ENCODE measurements around the gene CDHR1.
"Not testable (repeated sequence)": the region's sequence is repeated elsewhere in the genome, so short reads cannot be mapped to it uniquely, and the experiment has no call there.

CDHR1 gene

DNA sequence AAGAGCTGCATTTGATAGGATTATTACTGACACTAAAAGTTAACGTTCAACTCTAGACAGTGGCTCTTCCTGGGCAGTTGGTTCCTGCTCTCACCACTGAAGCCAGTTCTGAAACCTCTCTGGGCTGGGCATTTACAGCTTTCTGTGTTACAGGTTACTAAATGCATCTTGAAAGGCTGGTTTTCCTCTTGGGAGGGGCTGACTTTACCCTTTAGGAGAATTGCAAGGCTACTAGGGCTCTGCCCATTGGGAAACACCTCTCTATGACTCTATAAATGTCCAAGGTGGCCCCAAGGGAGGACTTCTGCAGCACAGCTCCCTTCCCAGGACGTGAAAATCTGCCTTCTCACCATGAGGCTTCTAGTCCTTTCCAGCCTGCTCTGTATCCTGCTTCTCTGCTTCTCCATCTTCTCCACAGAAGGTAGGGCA is 20.8 kb upstream of the CDHR1 start, which contains the start of gene GPR15LG:
TSS of gene GPR15LG (plus strand) at position 301 of the 429 bp plus-strand sequence. CDS start at position 352, 51 bp downstream.
- DNase-seq (ENCODE audit: low read depth in 4 of 4, low spot score in 1 of 4), result no peak

GRCh38 chr10:84175436-84175835 is 18.9 kb upstream of the CDHR1 start:
- DNase-seq (ENCODE audit: low read depth in 4 of 4, low spot score in 1 of 4), result no peak

- DNase-seq (ENCODE audit: low read depth in 4 of 4, low spot score in 1 of 4), result no peak
These were observed 18.0 kb upstream of the CDHR1 start for GRCh38 chr10:84176351-84176750.

GRCh38 chr10:84176836-84177474 is 17.4 kb upstream of the CDHR1 start:
- no peak for DNase-seq (ENCODE audit: low read depth in 4 of 4, low spot score in 1 of 4)

DNA sequence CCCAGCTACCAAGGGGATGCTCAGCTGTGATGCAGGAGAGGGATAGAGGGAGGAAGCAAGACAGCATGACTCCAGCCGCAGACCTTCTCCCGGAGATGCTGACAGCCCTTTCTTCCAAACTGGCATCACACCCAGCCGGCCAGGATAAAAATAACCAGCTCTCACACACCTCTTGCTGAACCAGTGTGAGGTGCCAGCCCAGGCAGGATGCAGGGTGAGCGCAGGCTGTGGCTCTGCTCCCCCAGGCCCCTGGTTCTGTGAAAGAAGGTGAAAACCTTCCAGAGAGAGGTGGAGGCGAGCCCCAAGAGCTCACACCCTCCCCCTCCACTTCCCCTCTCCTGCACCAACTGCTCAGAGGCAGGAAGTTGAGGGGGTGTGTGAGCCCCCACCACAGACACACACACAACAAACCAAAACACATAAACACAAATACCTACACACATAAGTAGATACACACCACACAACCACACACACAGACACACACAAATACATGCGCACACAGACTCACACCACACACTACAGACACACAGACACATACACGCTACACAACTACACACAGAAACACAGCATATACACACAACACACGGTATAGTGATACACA is 16.7 kb upstream of the CDHR1 start:
- DNase-seq (ENCODE audit: low read depth in 4 of 4, low spot score in 1 of 4), result no peak

DNA sequence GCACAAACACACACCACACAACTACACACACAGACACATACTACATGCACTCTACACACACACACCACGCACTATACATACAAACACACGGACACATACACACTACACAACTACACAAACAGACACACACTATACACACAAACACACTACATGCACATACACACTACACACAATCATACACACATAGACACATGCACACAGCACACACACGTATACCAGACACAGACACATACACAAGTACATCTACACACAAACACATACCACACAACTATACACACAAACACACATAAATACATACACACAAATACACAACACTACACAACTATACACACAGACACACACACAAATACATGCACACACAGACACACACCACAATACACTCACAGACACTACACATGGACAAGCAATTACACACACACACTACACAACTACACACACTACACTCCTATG is 16.2 kb upstream of the CDHR1 start:
- no peak for DNase-seq (ENCODE audit: low read depth in 4 of 4, low spot score in 1 of 4)

DNA sequence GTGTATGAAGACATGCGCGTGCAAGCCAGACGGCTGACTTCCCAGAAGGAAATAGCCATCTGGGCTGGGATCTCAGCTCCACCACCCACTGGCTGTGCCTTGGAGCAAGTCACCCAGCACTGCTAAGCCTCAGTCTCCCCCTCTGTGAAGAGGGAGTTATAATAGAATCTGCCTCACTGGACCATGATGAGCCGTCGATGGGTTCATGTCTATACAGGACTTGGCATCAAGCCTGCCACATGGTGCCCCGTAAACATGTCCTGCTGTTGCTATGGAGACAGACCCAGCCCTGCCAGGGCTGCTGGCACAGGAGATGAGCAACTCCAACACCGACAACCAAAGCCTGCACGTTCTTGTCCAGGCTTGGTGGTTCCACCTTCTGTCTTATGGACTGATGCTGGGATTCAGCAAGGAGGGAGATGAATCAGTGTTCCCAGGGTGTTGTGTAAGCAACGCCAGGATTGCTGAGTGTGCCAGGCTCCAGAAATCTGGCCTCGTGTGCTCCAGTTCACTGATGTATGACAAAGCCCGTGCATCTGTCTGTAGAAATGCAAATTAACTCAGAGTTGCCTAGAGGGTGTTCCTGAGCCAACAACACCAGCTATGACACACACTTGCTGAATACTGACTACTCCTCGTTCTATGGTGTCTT is 15.2 kb upstream of the CDHR1 start:
- no peak for DNase-seq (ENCODE audit: low read depth in 4 of 4, low spot score in 1 of 4)

DNA sequence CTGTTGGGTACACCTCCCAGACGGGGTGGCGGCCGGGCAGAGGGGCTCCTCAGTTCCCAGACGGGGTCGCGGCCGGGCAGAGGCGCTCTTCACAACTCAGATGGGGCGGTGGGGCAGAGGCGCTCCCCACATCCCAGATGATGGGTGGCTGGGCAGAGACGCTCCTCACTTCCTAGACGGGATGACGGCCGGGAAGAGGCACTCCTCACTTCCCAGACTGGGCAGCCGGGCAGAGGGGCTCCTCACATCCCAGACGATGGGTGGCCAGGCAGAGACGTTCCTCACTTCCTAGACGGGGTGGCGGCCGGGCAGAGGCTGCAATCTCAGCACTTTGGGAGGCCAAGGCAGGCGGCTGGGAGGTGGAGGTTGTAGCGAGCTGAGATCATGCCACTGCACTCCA is 14.0 kb upstream of the CDHR1 start:
- DNase-seq (ENCODE audit: low read depth in 4 of 4, low spot score in 1 of 4), result not testable (repeated sequence)

DNA sequence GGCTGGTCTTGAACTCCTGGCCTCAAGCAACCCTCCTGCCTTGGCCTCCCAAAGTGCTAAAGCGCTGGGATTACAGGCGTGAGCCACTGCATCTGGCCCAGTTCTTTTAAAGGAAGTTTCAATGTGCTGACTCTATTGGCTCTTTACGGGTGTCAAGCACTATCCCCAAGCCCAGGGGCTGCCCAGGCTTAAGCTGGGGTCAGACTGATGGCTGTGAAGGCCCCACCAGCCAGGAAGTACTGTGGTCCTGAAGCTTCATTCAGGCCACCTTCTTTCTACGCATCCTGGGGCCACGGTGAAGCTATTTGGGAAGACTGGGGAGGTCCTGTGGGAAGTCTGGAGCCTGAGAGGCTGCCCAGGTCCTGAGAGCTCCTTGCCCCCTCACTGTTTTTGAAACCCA is 12.7 kb upstream of the CDHR1 start:
- no peak for DNase-seq (ENCODE audit: low read depth in 4 of 4, low spot score in 1 of 4)

- no peak for DNase-seq (ENCODE audit: low read depth in 4 of 4, low spot score in 1 of 4)
These were observed 9.8 kb upstream of the CDHR1 start for GRCh38 chr10:84184517-84184916.

GRCh38 chr10:84185526-84186175 is 8.7 kb upstream of the CDHR1 start:
- no peak for DNase-seq (ENCODE audit: low read depth in 4 of 4, low spot score in 1 of 4)

- DNase-seq (ENCODE audit: low read depth in 4 of 4, low spot score in 1 of 4), result no peak
These were observed 5.5 kb upstream of the CDHR1 start for GRCh38 chr10:84188815-84189214.

DNA sequence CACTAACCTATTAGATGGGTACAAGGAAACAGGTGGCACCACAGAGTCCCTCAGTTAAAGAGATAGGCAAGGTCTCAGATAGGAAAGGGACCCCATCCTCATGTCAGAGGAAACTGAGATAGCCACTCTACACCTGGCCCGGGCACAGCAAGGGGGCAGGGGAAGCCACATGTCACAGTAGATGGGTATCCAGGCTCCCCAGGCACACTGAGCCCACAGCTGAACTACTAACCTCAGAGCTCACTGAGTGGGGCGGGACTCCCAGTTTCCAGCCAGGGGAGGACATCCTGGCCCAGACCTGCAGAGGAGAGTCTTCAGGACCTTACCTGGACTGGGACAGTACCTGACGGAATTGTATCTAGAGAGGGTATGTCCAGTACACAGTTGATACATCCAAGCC is 3.7 kb upstream of the CDHR1 start:
- no peak for DNase-seq (ENCODE audit: low read depth in 4 of 4, low spot score in 1 of 4)

DNA sequence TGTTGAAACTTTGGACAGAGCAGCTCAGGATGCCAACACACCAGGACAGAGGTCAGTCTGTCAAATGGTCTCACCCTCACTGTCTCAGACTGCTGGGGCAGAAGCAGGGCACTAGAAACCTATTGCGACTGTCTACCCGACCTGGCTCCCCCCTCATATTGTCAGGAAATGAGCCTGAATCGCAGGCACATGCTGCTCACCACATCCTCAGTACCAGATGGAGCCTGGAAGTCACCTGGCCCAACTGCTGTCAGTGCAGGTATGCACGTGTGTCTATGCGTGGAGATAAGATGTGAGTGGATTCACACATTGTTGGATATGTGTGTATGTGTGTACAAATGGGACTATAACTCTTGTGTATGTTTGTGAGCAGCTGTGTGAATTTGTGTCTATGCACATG is 3.2 kb upstream of the CDHR1 start:
- no peak for DNase-seq (ENCODE audit: low read depth in 4 of 4, low spot score in 1 of 4)

DNA sequence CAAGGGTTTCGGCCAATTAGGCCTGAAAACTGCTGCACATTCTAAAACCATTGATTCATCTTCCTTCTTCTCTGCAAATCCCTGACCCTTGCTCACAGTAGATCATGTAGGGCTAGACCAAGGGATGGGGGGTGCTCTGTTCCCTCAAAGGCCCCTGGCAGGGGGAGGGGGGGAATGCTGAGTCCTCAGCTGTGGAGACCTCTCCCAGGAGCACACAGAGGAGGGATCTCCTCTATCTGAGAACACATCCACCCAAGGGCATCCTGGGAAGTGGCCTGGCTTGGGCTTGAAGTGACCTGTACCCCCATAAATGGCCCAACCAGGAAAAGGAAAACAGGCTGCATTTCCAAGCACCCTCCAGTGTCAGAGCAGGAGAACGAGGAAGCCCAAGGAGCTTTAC is 1.0 kb upstream of the CDHR1 start:
- no peak for DNase-seq (ENCODE audit: low read depth in 4 of 4, low spot score in 1 of 4)

GRCh38 chr10:84193846-84194423 is 402 bp upstream of the CDHR1 start:
- no peak for DNase-seq (ENCODE audit: low read depth in 4 of 4, low spot score in 1 of 4)

DNA sequence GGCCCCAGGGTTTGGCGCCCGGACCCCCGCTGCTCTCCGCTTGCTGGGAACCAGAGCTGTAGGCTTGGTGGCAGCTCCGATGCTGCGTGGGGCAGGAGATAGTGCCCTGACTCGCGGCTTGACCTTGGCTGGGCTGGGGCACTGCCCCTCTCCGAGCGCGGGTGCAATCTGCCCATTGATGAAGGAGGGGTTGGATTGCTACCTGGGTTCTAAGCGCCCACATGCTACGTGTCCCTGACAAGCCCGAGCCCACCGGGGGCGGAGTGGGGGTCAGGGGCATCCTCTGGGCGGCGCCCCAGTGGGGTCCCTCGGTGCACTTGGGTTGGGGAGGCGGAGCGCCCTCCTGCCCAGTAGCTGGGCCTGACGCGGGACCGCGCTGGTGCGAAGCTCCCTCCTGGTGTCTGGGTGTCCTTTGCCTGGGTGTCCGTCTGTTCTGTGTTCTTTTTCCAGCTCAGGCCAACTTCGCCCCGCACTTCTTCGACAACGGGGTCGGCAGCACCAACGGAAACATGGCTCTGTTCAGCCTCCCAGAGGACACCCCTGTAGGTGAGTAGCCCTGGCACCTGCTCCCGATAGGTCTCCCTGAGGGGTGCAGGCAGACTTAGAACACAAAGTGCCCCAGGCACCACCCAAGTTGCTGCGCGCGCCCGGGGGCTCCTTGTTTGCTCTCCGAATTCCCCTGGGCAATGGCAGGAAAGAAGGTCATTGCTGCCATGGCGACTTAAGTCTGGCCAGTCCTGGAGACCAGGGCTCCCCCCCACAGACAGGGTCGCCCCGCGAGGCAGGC is 900 bp downstream of the CDHR1 start:
- no peak for DNase-seq (ENCODE audit: low read depth in 4 of 4, low spot score in 1 of 4)

DNA sequence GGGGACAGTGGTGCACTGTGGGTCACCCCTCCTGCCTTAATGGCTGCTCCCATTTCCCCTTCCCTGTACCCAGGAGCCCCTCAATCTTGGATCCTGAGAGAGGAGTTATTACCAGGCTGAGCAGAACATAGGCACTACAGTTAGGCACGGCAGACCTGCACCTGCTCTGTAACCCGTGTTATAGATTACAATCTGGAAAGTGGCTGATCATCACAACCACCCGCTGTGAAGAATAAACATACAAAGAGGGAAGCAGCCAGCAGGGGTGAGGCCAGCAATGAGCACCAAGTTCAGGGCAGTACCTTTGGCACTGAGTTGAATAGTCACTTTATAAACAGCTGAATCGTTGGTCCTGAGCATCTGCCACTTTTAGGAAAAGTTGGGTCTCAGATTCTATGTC is 1.7 kb downstream of the CDHR1 start:
- no peak for DNase-seq (ENCODE audit: low read depth in 4 of 4, low spot score in 1 of 4)

- no peak for DNase-seq (ENCODE audit: low read depth in 4 of 4, low spot score in 1 of 4)
These were observed 2.6 kb downstream of the CDHR1 start for GRCh38 chr10:84196941-84197340.

DNA sequence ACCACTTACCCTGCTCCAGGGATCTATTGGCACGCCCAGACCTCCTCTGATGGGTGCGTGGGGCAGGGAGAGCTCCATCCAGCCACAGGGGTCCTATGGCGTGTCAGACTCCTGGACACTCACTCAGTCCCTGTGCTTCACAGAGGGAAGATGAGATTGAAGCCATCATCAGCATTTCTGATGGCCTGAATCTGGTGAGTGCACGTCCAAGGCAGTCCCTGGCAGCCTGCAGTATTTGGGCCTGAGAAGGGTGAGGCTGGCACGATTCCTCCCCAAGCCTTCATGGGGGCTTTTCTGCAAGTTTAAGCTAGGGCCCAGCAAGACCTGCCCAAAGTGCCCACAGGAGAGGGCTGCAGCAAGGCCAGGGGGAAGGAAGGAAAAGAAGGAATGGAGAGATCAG is 3.3 kb downstream of the CDHR1 start:
- no peak for DNase-seq (ENCODE audit: low read depth in 4 of 4, low spot score in 1 of 4)
